ENCODE results near the gene SLC35G3. TPM values are rescaled to one million over a fixed set of nuclear protein-coding genes. Genes with fewer than 3 reads are reported as not detected.
"Not testable (repeated sequence)": the region's sequence is repeated elsewhere in the genome, so short reads cannot be mapped to it uniquely, and the experiment has no call there.

The SLC35G3 gene
- total and polyA plus RNA-seq, 4 donors = 0.04 TPM; not detected in 3

- Histone ChIP-seq H3K9ac (ENCODE audit: insufficient read depth in 1 of 2, low read length in 2 of 2) (no peak overlapping the region), H3K27me3 (ENCODE audit: control insufficient read depth in 3 of 3, insufficient read depth in 3 of 3, low read length in 2 of 3) (peaks cover 0 to 17% (median 5%) of the 10 kb centered on the region in 3 donors), H3K36me3 (ENCODE audit: control insufficient read depth in 4 of 4, insufficient read depth in 4 of 4, low read length in 4 of 4) (no peaks in the 10 kb centered on the region), H3K27ac (ENCODE audit: low read depth in 1 of 2, low read length in 1 of 2) (no peak overlapping the region), H3K4me1 (ENCODE audit: control insufficient read depth in 5 of 5, insufficient read depth in 5 of 5, low read length in 5 of 5) (peaks cover 0 to 2% (median 0%) of the 10 kb centered on the region in 5 donors), H3K9me3 (ENCODE audit: control insufficient read depth in 4 of 4, insufficient read depth in 3 of 4, low read length in 3 of 4) (no peaks in the 10 kb centered on the region), H3K4me3 (no peak overlapping the region)
- DNase-seq (no peak), ATAC-seq (ENCODE audit: insufficient read depth, low FRiP score) (no peak)
- TF ChIP-seq CTCF (IDR thresholded peaks at IDR 0.05; ENCODE audit: control extremely low read depth, extremely low read depth) = no peak
- WGBS, 2 donors = 89% methylated on average over 4 of the region's 4 CpGs
These were observed 18.5 kb upstream of the SLC35G3 start for GRCh38 chr17:35212668-35213067.

- H3K4me1 ChIP-seq (ENCODE audit: control insufficient read depth in 5 of 5, insufficient read depth in 5 of 5, low read length in 5 of 5) = peaks cover 0 to 2% (median 0%) of the 10 kb centered on the region in 5 donors
- WGBS, 2 donors = 92 to 96% methylated on average over 7 of the region's 7 CpGs
- H3K9ac ChIP-seq (ENCODE audit: insufficient read depth in 1 of 2, low read length in 2 of 2) = no peak overlapping the region
- H3K9me3 ChIP-seq (ENCODE audit: control insufficient read depth in 4 of 4, insufficient read depth in 3 of 4, low read length in 3 of 4) = no peaks in the 10 kb centered on the region
- no peak for TF ChIP-seq CTCF (IDR thresholded peaks at IDR 0.05; ENCODE audit: control extremely low read depth, extremely low read depth)
- no peaks in the 10 kb centered on the region for H3K36me3 ChIP-seq (ENCODE audit: control insufficient read depth in 4 of 4, insufficient read depth in 4 of 4, low read length in 4 of 4)
- H3K27me3 ChIP-seq (ENCODE audit: control insufficient read depth in 3 of 3, insufficient read depth in 3 of 3, low read length in 2 of 3) = peaks cover 0 to 12% (median 0%) of the 10 kb centered on the region in 3 donors
- no peak overlapping the region for H3K4me3 ChIP-seq
- no peak overlapping the region for H3K27ac ChIP-seq (ENCODE audit: low read depth in 1 of 2, low read length in 1 of 2)
- ATAC-seq (ENCODE audit: insufficient read depth, low FRiP score) (no peak), DNase-seq (no peak)
These were observed 16.5 kb upstream of the SLC35G3 start for GRCh38 chr17:35210741-35211140.

- not testable (repeated sequence) for ATAC-seq (ENCODE audit: insufficient read depth, low FRiP score)
These were observed 8.4 kb upstream of the SLC35G3 start for GRCh38 chr17:35202582-35202981.

GRCh38 chr17:35195062-35195461 is 869 bp upstream of the SLC35G3 start:
- not testable (repeated sequence) for H3K4me3 ChIP-seq; H3K9me3 ChIP-seq (ENCODE audit: control insufficient read depth in 4 of 4, insufficient read depth in 3 of 4, low read length in 3 of 4); H3K36me3 ChIP-seq (ENCODE audit: control insufficient read depth in 4 of 4, insufficient read depth in 4 of 4, low read length in 4 of 4); ATAC-seq (ENCODE audit: insufficient read depth, low FRiP score); H3K9ac ChIP-seq (ENCODE audit: insufficient read depth in 1 of 2, low read length in 2 of 2); H3K27ac ChIP-seq (ENCODE audit: low read depth in 1 of 2, low read length in 1 of 2); H3K4me1 ChIP-seq (ENCODE audit: control insufficient read depth in 5 of 5, insufficient read depth in 5 of 5, low read length in 5 of 5); DNase-seq; H3K27me3 ChIP-seq (ENCODE audit: control insufficient read depth in 3 of 3, insufficient read depth in 3 of 3, low read length in 2 of 3)
- 94 to 97% methylated on average over 30 to 31 of the region's 31 CpGs for WGBS, 2 donors

More at GRCh38 chr17:35202582-35202981, 8.4 kb upstream of the SLC35G3 start:
- not testable (repeated sequence) for H3K36me3 ChIP-seq (ENCODE audit: control insufficient read depth in 4 of 4, insufficient read depth in 4 of 4, low read length in 4 of 4); H3K27ac ChIP-seq (ENCODE audit: low read depth in 1 of 2, low read length in 1 of 2); H3K4me3 ChIP-seq; H3K27me3 ChIP-seq (ENCODE audit: control insufficient read depth in 3 of 3, insufficient read depth in 3 of 3, low read length in 2 of 3); H3K4me1 ChIP-seq (ENCODE audit: control insufficient read depth in 5 of 5, insufficient read depth in 5 of 5, low read length in 5 of 5); H3K9me3 ChIP-seq (ENCODE audit: control insufficient read depth in 4 of 4, insufficient read depth in 3 of 4, low read length in 3 of 4); DNase-seq; H3K9ac ChIP-seq (ENCODE audit: insufficient read depth in 1 of 2, low read length in 2 of 2)
- 73 to 82% methylated on average over 1 to 2 of the region's 2 CpGs for WGBS, 2 donors
